ELR (cell line): ENCODE data around the gene EIF4G3.
A peak's percentile ranks its signal among the peaks of the same experiment; 100 is the strongest.
"Not testable (repeated sequence)": the region's sequence is repeated elsewhere in the genome, so short reads cannot be mapped to it uniquely, and the experiment has no call there.

Source experiments
- DNase-seq: peaks from one replicate; pipeline ENCODE4 v3.0.0-alpha.2; 2015; ENCODE audit warnings: low read depth

EIF4G3 gene

DNA sequence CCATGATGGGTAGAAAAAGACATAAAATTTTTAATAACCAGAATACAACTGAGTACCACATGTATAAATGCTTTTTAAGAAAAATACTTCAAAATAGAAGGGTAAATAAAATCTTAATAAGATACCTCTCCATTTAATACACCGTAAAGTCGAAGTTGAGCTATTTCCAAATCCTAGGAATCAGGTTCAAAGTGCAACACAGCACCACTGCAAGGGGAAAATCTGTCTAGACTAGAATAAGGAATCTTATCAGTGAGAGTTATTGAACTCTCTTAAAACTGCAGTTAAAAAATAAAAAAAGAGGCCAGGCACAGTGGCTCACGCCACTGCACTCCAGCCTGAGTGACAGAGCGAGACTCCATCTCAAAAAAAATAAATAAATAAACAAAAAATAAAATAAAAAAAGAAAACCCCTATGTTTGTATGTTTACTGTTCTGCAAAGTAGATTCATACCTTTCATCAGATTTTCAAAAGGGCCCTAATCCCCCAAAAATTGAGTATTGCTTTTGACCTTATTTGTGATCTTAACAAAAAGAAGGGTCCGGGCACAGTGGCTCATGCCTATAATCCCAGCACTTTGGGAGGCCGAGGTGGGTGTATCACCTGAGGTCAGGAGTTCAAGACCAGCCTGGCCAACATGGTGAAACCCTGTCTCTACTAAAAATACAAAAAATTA is 109.0 kb downstream of the EIF4G3 start:
- DNase-seq, result no peak

DNA sequence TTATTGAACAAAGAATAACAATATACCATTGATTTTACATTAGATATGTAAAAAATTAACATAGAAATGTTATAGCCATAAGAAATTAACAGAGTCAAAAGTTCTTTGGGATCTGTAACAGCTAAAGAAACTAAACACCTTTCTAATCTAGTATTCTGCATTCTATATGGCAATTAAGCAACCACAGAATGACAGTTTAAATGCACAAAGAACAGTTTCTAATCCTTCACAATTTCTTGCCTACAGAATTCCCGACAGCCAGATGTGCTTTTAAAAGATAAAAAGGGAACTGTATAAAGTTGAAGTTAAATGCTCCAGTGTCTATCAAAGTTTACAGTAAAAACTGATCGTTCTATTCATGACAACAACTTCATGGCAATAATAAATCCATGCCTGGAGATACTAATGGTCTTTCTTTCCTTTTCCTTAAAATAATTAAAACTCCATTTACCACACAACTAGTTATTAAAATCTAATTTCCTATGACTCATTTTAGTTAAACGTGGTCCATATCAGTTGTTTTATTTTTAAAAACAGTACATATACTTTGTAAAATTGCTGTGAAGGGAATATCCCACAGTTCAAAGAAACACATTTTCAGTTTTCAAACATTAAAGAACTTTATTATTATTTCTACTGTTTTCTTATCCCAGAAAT is 110.2 kb downstream of the EIF4G3 start:
- no peak for DNase-seq

DNA sequence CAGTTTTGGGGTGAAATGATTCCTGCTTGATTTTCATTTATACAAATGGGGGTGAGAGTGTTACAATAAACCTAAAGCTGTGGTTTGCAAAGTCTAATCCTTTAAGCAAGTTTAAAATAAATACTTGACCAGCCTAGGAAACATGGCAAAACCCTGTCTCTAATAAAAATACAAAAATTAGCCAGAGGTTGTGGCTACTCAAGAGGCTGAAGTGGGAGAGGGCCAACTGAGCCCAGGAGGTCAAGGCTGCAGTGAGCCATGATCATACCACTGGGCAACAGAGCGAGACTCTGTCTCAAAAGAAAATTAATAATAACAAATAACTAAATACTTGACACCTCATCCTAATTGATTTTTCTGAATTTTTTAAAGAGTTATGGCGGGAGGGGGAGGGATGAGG is 110.8 kb downstream of the EIF4G3 start:
- no peak for DNase-seq

DNA sequence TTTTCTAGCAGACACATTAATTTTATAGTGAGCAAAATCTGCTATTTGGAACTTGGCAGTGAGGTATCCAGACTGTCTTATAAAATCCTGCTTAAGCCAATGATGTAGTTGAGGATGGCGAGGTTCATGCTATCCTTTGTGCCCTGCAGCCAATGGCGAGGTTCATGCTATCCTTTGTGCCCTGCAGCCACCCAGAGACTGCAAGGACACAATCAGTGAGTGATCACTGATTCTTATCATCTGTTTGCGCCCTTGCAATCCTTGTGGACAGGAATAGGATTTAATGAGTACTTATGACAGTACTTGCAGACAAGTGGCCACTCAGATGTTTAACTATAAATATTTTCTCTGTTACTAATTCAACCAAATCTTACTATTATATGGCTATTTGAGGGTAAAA is 112.6 kb downstream of the EIF4G3 start:
- peak; percentile 28 for DNase-seq

DNA sequence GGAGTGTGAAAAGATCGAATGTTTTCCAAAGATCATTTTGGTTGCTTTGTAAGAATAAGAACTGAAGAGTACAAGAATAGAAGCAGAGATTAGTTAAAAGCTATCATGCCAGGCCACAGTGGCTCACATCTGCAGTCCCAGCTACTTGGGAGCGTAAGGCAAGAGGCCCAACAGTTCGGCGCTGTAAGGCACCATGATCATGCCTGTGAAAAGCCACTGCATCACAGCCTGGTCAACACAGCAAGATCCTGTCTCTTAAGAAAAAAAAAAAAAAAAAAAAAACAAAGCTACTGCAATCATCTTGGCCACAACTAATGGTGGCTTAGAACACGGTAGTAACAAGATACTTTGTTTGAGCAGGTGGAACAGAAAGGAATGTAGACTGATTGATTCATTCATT is 116.2 kb downstream of the EIF4G3 start:
- DNase-seq, result no peak

- DNase-seq, result no peak
These were observed 117.7 kb downstream of the EIF4G3 start for GRCh38 chr1:21059021-21059420.

DNA sequence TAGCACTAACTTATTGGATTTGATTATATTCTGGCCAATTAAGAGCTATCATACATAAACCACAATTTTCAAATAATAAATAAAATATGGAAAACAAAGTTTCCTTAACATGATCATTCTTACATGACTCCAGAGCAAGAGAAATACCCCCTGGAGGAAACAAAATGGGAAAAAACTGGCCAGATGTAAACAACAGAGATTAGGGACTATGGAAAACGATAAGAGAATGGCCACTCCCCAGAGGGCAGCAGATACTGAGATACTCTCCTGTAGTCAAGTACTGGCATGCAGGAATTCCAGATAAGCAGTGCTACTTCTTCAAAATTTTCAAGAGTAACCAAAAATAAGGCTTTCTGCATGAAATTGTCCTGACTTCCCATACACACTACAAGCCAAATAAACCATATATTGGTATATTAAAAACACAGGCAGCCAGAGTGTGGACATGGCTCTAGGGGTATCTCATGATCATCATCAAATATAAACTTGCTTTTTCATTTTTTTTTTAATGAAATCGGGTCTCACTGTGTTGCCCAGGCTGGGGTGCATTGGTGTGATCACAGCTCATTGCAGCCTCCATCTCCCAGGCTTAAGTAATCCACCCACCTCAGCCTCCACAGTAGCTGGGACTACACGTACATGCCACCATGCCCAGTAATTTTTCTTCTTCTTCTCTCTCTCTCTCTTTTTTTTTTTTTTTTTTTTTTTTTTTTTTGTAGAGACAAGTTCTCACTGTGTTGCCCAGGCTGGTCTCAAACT is 118.5 kb downstream of the EIF4G3 start:
- DNase-seq, result no peak

DNA sequence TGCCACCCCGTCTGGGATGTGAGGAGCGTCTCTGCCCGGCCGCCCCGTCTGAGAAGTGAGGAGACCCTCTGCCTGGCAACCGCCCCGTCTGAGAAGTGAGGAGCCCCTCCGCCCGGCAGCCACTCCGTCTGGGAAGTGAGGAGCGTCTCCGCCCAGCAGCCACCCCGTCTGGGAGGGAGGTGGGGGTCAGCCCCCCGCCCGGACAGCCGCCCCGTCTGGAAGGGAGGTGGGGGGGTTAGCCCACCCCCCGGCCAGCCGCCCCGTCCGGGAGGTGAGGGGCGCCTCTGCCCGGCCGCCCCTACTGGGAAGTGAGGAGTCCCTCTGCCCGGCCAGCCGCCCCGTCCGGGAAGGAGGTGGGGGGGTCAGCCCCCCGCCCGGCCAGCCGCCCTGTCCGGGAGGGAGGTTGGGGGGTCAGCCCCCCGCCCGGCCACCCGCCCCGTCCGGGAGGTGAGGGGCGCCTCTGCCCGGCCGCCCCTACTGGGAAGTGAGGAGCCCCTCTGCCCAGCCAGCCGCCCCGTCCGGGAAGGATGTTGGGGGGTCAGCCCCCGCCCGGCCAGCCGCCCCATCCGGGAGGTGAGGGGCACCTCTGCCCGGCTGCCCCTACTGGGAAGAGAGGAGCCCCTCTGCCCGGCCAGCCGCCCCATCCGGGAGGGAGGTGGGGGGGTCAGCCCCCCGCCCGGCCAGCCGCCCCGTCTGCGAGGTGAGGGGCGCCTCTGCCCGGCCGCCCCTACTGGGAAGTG is 123.3 kb downstream of the EIF4G3 start:
- DNase-seq, result not testable (repeated sequence)

DNA sequence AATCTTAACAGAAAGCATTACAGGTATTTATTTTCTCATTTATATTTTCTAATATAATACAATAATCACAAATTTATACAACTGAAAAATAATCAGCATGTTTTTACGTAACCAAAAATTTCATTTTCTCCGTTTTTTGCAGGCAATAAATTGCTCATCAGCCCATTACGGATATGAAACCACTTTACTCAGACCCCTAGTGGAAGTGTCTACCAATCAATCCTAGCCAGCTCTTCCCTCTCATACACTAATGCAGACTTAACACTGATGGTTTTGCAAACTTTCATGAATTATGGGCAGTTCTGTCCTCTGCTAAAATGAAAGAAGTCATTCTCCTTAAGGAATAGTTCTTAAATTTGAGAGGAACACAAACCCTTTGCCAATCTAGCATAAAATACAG is 124.7 kb downstream of the EIF4G3 start:
- DNase-seq, result no peak

- DNase-seq, result no peak
These were observed 125.4 kb downstream of the EIF4G3 start for GRCh38 chr1:21051177-21051825.

- DNase-seq, result no peak
These were observed 126.7 kb downstream of the EIF4G3 start for GRCh38 chr1:21050031-21050430.

GRCh38 chr1:21048462-21048861 is 128.2 kb downstream of the EIF4G3 start:
- no peak for DNase-seq

DNA sequence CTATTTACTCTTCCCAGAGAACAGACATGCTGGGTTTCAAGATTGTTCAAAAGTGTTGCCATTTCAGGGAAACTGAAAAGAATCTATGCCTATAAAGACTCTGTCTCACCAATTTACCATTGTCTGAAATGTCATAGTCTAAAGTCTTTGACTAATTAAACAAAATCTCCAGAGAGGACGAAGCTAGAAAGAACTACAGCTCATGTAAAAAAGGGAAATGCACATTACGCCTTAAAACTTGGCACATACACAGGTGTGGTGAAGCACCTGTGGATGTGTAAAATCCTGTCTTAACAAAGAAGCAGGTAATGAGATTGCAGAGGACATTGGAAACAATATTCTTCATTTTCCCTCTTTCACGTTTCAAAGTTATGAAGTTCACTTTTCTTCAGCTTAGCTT is 130.6 kb downstream of the EIF4G3 start:
- DNase-seq, result no peak

GRCh38 chr1:21045351-21045750 is 131.3 kb downstream of the EIF4G3 start:
- DNase-seq, result no peak

DNA sequence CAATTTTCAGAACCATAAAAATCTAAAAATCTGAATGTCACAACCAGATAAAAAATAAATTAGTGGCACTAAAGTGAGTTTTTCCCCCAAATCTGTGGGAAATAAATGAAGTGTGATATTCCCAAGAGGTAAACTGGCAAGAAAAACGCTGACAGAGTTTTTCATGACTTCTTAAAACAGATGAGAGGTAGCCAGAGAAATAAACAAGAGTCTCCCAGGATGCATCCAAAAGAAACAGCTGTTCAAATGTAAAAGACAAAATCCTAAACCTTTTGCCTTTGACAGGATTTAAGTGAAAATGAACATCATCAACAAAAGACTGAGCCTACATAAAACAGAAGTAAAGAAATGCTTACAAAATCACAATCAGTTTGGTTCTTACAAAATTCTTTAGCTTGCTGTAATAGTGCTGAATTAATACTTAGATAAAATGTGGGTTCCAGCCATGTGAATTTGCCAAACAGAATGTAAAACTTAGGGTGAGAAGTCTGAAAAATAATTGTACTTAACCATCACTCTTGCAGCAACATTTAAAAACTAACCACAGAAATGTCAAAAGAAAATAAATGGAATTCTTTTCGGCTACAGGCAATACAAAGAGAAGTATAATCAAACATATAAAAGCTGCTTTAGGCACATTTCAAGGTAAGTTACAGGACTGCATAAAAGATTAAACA is 133.6 kb downstream of the EIF4G3 start:
- DNase-seq, result no peak

GRCh38 chr1:21041541-21041940 is 135.2 kb downstream of the EIF4G3 start:
- no peak for DNase-seq

GRCh38 chr1:21037091-21037490 is 139.6 kb downstream of the EIF4G3 start:
- no peak for DNase-seq

DNA sequence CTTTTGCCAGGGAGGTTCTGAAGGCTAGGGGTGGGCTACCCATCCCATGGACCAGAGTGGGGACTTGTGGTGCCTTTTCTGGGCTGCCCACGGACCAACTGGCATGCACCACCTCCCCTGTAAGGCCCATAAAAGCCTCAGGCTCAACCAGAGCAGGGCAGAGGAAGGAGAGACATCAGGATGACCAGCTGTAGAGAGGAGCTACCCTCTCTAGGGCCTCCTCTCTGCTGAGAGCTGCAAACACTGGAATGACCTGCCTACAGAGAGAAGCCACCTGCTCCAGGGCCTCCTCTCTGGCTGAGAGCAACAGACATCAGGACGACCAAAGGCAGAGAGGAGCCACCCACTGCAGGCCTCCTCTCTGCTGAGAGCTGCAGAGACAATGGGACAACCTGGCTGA is 140.9 kb downstream of the EIF4G3 start:
- no peak for DNase-seq

DNA sequence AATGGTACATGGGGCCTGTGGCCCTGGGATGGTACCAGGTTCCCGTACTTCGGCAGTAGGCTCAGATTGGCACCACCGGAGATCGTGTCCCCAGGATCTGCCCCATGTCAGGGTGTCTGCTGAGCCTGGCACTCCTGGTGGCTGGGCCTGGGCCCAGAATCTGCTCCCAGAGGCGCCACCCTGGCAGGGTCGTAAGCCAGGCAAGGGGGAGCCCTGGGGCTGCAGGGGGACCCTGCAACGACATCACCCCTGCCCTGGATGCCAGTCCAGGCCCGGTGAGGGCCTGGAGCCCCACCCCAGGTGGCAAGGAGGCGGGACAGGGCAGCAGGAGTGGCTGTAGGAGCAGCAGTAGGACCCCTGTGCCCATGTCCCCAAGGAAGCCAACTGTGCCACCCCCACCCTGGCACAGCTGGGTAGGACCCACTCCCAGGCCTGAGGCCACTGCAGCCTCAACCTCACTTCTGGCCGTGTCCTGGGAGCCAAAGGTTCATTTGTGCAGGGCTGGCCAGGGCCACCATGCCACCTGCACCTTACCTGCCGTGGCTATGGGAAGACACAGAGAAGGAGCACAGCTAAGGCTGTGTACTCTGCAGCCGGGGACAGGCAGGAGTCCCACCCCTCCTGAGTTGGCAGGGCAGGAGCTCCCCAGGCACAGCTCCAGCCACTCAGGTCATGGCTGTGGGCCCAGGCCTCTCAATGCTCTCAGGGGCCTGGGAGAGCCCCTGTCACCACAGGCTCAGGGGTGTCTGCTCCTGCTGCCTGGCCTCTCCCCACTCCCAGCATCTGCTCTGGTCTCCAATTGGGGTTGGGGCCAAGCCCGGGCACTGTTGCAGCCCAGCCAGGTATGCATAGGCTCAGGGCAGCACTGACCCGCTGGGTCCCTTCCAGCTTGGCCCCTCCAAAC is 141.7 kb downstream of the EIF4G3 start:
- no peak for DNase-seq

DNA sequence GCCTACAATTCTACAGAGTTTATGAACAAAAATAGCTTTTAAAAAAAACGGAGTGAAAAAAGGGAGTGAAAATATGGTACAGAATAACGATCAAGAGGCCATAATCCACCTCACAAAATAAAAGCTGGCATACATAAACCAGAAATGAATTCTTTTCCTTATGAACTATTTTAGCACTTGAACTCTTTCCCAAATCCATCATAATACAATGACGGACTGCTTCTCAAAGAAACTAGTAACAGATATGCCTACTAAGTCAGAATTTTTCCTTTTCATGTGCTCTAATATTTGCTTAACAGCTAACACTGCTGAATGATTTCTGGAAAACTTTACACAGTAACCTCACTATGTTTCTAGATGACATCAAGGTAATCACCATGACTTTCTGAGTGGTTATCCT is 144.0 kb downstream of the EIF4G3 start:
- DNase-seq, result no peak
